ENCODE data around the gene FYN.
A peak's percentile ranks its signal among the peaks of the same experiment; 100 is the strongest.

The FYN gene

GRCh38 chr6:111747829-111748228 lies 125.4 kb downstream of the FYN start:
- DNase-seq (ENCODE audit: low spot score): no peak

- no peak for DNase-seq (ENCODE audit: low spot score)
These were observed 125.9 kb downstream of the FYN start for GRCh38 chr6:111747396-111747795.

GRCh38 chr6:111746983-111747382 lies 126.3 kb downstream of the FYN start:
- DNase-seq (ENCODE audit: low spot score): no peak

- no peak for DNase-seq (ENCODE audit: low spot score)
These were observed 127.6 kb downstream of the FYN start for GRCh38 chr6:111745636-111746035.

- no peak for DNase-seq (ENCODE audit: low spot score)
These were observed 128.1 kb downstream of the FYN start for GRCh38 chr6:111745186-111745585.

GRCh38 chr6:111743862-111744692 lies 129.2 kb downstream of the FYN start:
- DNase-seq (ENCODE audit: low spot score): peak; percentile 62

GRCh38 chr6:111743360-111743759 lies 129.9 kb downstream of the FYN start:
- DNase-seq (ENCODE audit: low spot score): no peak

- DNase-seq (ENCODE audit: low spot score): no peak
These were observed 131.9 kb downstream of the FYN start for GRCh38 chr6:111741177-111741952.

- DNase-seq (ENCODE audit: low spot score): no peak
These were observed 132.7 kb downstream of the FYN start for GRCh38 chr6:111740506-111740905.

- DNase-seq (ENCODE audit: low spot score): no peak
These were observed 134.0 kb downstream of the FYN start for GRCh38 chr6:111739257-111739696.

GRCh38 chr6:111738631-111739030 lies 134.6 kb downstream of the FYN start:
- no peak for DNase-seq (ENCODE audit: low spot score)

GRCh38 chr6:111738156-111738555 lies 135.1 kb downstream of the FYN start:
- no peak for DNase-seq (ENCODE audit: low spot score)

GRCh38 chr6:111737065-111737521 lies 136.2 kb downstream of the FYN start:
- peak; percentile 33 for DNase-seq (ENCODE audit: low spot score)

GRCh38 chr6:111736005-111736608 lies 137.1 kb downstream of the FYN start:
- no peak for DNase-seq (ENCODE audit: low spot score)

GRCh38 chr6:111734068-111735061 lies 138.9 kb downstream of the FYN start:
- DNase-seq (ENCODE audit: low spot score): no peak

- no peak for DNase-seq (ENCODE audit: low spot score)
These were observed 140.9 kb downstream of the FYN start for GRCh38 chr6:111732390-111732789.

- no peak for DNase-seq (ENCODE audit: low spot score)
These were observed 141.6 kb downstream of the FYN start for GRCh38 chr6:111731456-111732195.

- DNase-seq (ENCODE audit: low spot score): no peak
These were observed 142.4 kb downstream of the FYN start for GRCh38 chr6:111730864-111731263.

GRCh38 chr6:111727802-111728201 lies 145.4 kb downstream of the FYN start:
- DNase-seq (ENCODE audit: low spot score): no peak

GRCh38 chr6:111727041-111727440 lies 146.2 kb downstream of the FYN start:
- peak; percentile 64 for DNase-seq (ENCODE audit: low spot score)

Measured in GM03348 (cell line).